Activated gamma-delta T cell treated with Interleukin-2 at 50 U/mL for 16 hours (primary cell): ENCODE data around the gene LYVE1.

ENCODE experiments used
- DNase-seq: peaks from one replicate; pipeline ENCODE4 v3.0.0-alpha.2; 2020

The LYVE1 gene

GRCh38 chr11:10591741-10592140 lies 23.3 kb upstream of the LYVE1 start:
- DNase-seq, result no peak

DNA sequence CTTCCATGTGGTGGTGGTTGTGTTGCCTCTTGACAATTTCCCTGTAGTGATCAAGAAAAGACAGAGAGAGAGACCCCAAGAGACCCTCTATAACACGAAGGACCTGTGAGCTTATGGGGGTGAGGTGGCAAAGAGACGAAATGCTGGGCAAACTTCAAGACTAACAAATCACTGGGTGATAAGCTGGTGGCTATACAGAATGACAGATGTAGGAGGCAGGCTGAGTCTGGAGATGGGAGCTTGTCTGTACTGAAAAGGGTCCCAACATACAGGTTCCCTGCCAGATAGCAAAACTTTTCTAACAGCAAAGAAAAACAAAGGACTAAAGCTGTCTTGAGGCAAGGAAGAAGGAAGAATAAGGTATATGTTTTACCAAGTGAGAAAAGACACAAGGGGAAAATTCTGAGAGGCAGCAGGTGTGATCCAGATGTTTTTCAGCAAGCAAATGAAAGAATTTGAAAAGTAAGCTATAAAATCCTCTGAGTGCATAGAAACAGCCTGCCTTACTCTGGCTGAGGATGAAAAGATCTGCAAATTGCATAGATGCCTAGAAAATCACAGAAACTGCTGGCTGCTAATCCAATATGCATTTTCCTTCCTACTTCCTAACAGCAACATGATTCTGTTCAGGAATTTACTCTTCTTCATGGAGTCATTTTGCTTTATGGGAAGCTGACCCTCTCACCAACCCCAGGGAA lies 21.9 kb upstream of the LYVE1 start:
- no peak for DNase-seq

GRCh38 chr11:10588904-10589303 lies 20.4 kb upstream of the LYVE1 start:
- no peak for DNase-seq

DNA sequence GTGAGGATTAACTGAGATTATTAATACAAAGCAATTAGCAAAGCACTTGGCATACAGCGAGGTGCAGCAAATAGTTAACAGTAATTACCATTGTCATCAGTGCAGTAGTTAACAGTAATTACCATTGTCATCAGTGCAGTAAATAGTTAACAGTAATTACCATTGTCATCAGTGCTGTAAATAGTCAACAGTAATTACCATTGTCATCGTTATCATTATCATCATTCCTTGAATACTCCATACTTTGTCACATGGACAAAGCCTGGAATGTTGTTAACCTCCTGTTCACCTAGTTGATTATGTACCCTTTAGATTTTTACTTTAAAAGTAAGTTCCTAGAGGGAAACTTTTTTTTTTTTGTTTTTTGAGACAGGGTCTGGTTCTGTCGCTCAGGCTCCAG lies 19.5 kb upstream of the LYVE1 start:
- no peak for DNase-seq

DNA sequence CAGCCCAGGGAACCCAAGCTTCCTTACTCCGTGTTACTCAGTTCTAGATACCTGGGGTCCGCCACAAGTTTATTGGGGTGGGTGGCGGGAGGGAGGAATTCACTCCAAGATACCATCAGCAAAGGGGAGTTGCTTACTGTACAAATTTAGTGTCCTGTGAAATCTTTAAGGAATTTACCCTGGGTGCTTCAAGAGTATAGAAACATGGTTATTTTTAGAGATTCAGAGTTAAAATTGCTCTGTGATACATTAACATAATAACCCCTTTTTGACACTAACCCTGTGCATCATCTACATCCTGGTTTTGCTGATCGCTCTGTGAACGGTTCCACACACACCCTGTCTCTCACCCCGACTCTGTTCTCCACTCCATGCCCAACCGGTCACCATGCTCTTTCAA lies 18.9 kb upstream of the LYVE1 start:
- no peak for DNase-seq

DNA sequence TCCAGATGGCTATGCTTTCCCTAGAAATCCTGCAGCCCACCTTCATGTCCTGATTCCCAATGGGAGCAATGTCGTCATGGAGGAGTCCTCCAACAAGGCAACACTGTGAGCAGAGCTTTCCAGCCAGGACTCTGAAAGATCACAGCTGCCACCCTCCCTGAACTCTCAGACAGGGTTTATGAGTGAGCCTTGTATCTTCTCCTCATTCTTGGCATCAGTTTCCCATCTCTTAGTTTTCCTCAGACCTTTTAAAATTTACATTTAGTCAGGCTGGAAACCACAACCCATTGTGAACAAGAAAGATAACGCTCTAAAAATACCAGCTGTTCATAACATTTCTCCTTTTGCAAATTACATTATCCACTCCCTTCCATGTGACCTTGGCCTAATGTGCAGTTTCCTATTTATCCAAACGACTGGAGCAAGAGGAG lies 15.6 kb upstream of the LYVE1 start:
- no peak for DNase-seq

GRCh38 chr11:10581481-10582019 lies 13.1 kb upstream of the LYVE1 start:
- DNase-seq, result no peak

- DNase-seq, result no peak
Measured at GRCh38 chr11:10580623-10581022, 12.2 kb upstream of the LYVE1 start.

- no peak for DNase-seq
Measured at GRCh38 chr11:10579700-10580099, 11.2 kb upstream of the LYVE1 start.

DNA sequence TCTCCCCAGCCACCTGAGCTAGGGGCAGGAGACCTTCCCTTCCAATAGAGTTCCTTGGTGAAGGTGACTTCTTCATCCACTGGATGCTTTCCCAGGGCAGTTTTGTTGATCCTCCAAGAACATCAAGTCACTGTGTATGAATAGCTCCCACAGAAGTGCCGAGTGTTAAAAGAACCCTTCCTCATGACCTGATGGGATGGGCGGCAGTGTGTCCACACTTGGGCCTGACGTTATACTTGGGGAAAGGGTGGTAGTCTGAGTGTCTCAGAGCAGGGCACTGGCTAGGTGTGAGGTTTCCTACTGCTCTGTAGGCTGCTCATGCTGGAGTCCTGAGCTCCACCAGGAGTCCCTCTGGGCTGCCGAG lies 7.6 kb upstream of the LYVE1 start:
- no peak for DNase-seq

- DNase-seq, result no peak
Measured at GRCh38 chr11:10575346-10576034, 7.0 kb upstream of the LYVE1 start.

DNA sequence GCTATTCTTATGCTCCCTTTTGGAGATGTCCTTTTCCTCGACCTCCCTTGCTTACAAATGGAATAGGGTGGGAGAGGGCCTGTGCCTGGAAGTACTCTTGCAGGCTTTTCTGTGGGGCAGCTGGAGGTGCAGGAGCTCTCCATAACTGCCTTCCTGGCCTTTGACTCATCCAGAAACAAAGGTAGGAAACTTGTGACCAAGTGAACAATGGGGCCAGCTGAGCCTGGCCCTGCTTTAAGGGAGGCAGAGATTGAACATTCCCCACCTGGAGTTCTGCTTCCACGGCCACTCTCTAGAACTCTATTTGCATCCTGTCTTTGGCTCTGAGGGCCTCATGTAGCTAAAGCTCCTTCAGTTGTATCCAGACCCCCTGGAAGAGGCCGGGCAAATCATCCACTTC lies 5.1 kb upstream of the LYVE1 start:
- no peak for DNase-seq

DNA sequence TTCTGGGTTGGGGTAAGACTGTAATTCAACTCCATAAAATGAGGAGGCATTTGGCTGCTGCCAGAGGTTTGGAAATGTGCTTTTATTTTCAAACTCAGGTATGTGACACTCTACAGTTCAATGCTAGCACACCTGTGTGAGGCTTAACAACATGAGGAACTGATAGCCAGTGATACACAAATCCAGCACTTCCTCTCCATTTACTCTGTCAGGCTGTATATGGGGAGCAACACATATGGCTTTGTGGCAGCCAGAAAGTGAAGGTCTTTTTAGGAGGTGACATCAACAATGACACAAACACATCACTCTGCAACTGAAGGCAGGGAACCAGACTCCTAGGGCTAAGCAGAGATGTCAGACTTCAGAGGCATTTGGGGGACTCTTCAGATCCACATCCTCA lies 4.6 kb upstream of the LYVE1 start:
- DNase-seq, result no peak

DNA sequence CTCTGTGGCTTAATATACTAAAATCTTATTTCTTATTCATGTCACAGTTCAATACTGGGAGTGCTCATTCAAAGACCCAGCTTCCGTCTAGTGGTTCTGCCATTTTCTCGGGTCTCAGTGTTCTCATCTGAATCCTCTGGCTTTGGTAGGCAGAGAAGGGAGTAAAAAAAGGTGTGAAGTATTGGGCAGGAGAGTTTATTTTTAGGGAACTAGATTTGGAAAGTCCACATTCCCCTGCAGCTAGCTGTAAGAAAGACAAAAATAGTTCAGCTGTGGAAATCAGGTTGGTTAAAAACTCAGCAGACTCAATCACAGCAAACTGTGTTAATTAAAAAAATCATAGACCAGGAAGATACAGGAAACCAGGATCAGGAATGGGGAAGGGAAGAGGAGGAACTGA lies 4.1 kb upstream of the LYVE1 start:
- no peak for DNase-seq

DNA sequence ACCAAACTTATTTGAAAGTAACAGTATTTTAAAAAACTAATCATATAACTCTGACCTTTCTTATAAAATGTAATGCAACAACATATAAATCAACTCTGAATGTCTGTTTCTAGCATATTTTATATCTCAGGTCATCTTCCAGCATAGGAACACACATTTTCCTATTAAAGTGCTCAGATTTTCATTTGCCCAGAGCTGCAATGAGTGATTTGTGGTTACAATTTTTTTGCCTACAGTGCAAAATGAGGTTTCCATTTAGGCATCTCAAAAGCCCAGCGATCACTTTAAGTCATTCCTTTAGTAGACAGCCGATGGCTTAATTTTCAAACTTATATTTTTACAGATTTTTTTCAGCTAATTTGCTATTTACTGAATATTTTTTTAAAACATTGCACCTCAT lies 1.0 kb downstream of the LYVE1 start:
- DNase-seq, result no peak

DNA sequence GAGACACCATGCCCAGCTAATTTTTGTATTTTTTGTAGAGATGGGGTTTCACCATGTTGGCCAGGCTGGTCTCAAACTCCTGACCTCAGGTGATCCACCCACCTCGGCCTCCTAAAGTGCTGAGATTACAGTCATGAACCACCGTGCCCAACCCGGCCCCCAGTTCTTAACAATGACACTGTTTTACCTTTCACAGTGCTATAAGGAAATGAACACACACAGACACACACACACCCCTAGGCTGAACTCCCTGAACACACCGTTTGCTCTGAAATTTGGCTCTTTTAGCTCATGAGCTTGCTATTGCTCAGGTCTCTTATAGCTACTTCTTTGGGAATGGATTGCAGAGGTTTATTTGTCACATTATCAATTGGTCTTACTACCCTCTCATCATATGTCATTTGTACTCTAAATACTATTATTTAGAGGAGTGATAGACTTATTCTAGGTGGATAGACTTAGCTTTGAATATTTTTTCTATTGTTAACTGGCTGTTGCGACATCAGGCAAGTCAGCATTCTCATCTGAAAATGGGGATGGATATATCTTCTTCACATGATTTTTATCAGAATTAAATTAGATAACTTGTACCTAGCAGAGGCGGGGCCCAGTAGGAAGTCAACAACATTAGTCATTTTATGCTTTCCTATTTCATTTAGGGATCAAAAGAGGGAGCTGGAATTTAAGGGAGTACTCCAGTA lies 2.1 kb downstream of the LYVE1 start:
- no peak for DNase-seq

DNA sequence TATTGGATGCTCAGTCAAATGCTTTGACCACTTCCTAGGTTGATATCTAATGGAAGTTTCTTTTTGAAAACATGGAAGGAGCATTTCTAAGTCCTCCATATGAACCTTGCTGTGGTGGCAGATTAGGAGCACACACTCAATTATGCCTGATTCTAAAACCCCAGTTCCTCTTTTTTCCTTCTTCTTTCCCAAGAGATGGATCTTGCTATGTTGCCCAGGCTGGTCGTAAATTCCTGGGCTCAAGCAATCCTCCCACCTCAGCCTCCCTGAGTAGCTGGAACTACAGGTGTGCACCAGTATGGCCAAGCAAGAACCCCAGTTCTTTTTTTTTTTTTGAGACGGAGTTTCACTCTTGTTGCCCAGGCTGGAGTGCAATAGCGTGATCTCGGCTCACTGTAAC lies 3.0 kb downstream of the LYVE1 start:
- DNase-seq, result no peak

DNA sequence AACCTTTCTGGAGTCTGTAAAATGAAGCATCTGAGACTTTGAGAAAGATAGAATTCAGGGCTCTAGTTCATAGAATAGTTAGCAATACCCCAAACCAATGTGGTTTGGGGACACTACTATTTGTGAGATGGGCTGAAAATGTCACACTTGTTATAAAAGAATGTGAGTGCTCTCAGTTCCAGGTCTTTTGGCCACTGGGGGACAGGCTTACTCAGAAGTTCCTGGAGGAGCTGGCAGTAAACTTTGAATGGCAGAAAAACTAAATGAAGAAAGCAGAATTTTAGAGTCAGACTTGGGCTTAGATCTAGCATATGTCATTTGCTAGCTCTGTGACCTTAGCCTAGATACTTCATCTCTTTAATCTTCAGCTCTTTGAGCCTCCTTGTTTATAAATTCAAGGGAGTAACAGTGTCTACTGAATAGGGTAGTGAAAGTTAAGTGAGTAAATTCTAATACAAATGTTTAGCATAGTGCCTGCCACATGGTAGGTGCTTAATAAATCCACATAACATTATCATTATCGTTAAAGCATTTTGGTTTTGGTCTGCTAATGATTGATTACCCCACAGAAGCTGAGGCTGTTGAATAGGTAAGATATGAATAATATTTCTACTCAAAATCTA lies 3.7 kb downstream of the LYVE1 start:
- DNase-seq, result no peak

GRCh38 chr11:10564030-10564429 lies 4.4 kb downstream of the LYVE1 start:
- no peak for DNase-seq

- no peak for DNase-seq
Measured at GRCh38 chr11:10561947-10562346, 6.5 kb downstream of the LYVE1 start.

DNA sequence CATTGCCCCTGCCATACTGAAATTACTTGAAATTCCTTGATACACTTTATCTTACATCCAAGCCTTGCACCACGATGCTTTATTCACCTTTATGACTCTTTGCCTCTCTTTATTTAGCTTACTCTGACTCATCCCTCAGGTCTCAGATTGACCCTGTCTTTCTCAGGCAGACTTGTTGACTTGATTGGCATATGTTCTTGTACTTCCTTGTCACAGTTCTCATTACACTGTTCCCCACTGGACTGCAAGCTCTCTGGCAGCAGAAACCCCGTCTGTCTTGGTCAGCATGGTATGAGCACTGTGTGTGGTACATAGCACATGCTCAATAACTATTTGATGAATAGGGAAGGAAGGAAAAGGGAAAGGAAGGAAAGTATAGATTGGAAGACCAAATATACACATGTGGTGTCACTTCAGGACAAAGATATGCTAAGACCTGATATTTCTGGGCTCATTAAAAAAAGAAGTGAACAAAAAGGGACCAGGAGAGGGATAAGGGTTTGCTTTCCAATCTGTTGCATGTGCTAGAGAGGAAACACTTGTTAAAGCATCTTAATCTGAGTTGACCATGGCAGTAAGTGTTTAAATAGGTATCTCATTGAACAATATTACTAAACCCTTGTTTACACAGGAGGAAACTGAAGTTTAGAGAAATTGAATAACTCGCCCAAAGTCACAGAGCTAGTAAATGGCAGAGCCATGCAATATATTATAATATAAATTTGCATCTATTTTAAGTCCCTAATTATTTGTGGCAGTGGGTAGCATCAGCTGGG lies 7.2 kb downstream of the LYVE1 start:
- no peak for DNase-seq

- no peak for DNase-seq
Measured at GRCh38 chr11:10558288-10558687, 10.2 kb downstream of the LYVE1 start.

DNA sequence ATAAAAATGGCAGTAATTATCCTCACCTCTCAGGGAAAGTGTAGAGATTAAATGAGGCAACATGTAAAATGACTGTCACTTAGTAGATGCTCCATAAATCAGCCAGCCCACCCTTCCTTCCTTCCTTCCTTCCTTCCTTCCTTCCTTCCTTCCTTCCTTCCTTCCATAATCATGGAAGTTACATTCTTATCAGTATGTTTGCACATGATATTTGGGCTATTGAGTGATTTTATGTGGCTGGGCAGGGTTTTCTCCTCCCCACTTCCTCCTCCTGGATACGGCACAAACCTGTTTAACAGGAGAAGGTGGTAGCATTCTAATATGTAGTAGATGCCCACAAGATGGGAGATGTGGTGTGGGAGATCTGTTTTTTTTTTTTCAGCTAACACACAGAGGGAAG lies 11.9 kb downstream of the LYVE1 start:
- no peak for DNase-seq
